Smooth muscle cell (in vitro differentiated cells): Measurements from ENCODE around the gene ASB3. TPM values are rescaled to one million over a fixed set of nuclear protein-coding genes. Genes with fewer than 3 reads are reported as not detected.

Source experiments
- DNase-seq: peaks from one replicate; lab custom pipeline; 2025; ENCODE audit not compliant: unreplicated experiment; lab: John Stamatoyannopoulos, UW
- H2AFZ ChIP-seq: fragments of 200-600 bp; sonication (generic); 2 replicates; pipeline ENCODE4 v1.6.0; 2016; ENCODE audit warnings: antibody characterized with exemption, low read depth, mild to moderate bottlenecking
- H3F3A ChIP-seq: fragments of 200-600 bp; sonication (generic); 2 replicates; pipeline ENCODE4 v1.6.0; 2017; ENCODE audit warnings: antibody characterized with exemption, low read depth
- H3K27ac ChIP-seq: fragments of 200-600 bp; sonication (generic); 2 replicates; pipeline ENCODE4 v1.5.1; 2016; ENCODE audit warnings: low read depth, mild to moderate bottlenecking
- H3K27me3 ChIP-seq: fragments of 200-600 bp; sonication (generic); 2 replicates; pipeline ENCODE4 v1.6.1; 2016; ENCODE audit warnings: low read depth, mild to moderate bottlenecking
- H3K36me3 ChIP-seq: fragments of 200-600 bp; sonication (generic); 2 replicates; pipeline ENCODE4 v1.5.1; 2016; ENCODE audit warnings: low read depth
- H3K4me1 ChIP-seq: fragments of 200-600 bp; sonication (generic); 2 replicates; pipeline ENCODE4 v1.5.1; 2016; ENCODE audit warnings: low read depth
- H3K4me2 ChIP-seq: fragments of 200-600 bp; sonication (generic); 2 replicates; pipeline ENCODE4 v1.6.0; 2016; ENCODE audit warnings: mild to moderate bottlenecking
- H3K4me3 ChIP-seq: fragments of 200-600 bp; sonication (generic); 2 replicates; pipeline ENCODE4 v1.5.1; 2016; ENCODE audit warnings: mild to moderate bottlenecking
- H3K79me2 ChIP-seq: fragments of 200-600 bp; sonication (generic); 2 replicates; pipeline ENCODE4 v1.6.0; 2016; ENCODE audit warnings: low read depth, mild to moderate bottlenecking
- H3K9ac ChIP-seq: fragments of 200-600 bp; sonication (generic); 2 replicates; pipeline ENCODE4 v1.6.0; 2016; ENCODE audit warnings: low read depth
- H3K9me3 ChIP-seq: fragments of 200-600 bp; sonication (generic); replicated peaks from 2 replicates; pipeline ENCODE4 v1.5.1; 2016; ENCODE audit warnings: low read depth
- H4K20me1 ChIP-seq: fragments of 200-600 bp; sonication (generic); 2 replicates; pipeline ENCODE4 v1.6.0; 2016; ENCODE audit warnings: low read depth
- WGBS: methylation state at CpG from one replicate; pipeline ENCODE4 v1.1.7; 2016; ENCODE audit warnings: low lambda C conversion rate; 5-methylcytosine and 5-hydroxymethylcytosine counted together
- polyA plus RNA-seq: library from polyadenylated mRNA; unstranded; fragments of >200 nt; fragmentation: Nextera tagmentation; extraction: Ambion mirVana; gene quantifications from 2 replicates; pipeline ENCODE4 v1.2.1, GENCODE V29; 2016
- total RNA-seq: library from RNA; depleted of rRNA; stranded (reverse); fragments of >200 nt; gene quantifications from 2 replicates; pipeline ENCODE4 v1.2.3, GENCODE V29; 2014
- TF ChIP-seq, protein P1 (sequence below): fragments of 200-600 bp; sonication (generic); IDR thresholded peaks from 2 replicates; pipeline ENCODE4 v1.5.1; 2017; ENCODE audit warnings: borderline replicate concordance, mild to moderate bottlenecking, antibody characterized with exemption; ENCODE audit not compliant: insufficient read depth, poor library complexity, severe bottlenecking

ASB3 gene
- total and polyA plus RNA-seq, 2 experiments from 2014 or later = 19.0 to 24.9 TPM

DNA sequence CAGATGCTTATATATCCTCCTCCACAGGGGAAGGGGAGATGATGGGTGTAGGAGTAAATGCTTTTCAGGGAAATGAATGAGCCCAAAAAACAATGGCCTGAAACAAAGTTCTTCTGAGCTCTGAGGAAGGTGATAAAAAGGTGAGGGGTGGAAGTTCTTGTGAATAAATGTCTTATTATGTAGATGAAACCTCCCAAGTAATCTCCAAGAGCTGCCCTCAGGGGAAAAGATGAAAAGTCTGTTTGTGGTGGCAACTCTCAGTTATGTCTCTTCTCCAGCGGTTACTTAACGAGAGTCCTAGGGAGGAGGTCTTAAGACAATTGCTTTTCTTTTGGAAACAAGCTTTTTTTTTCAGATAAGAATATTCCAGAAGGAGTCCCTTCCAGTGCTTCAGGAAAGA is 134.6 kb downstream of the ASB3 start:
- TF ChIP-seq, protein P1, sequence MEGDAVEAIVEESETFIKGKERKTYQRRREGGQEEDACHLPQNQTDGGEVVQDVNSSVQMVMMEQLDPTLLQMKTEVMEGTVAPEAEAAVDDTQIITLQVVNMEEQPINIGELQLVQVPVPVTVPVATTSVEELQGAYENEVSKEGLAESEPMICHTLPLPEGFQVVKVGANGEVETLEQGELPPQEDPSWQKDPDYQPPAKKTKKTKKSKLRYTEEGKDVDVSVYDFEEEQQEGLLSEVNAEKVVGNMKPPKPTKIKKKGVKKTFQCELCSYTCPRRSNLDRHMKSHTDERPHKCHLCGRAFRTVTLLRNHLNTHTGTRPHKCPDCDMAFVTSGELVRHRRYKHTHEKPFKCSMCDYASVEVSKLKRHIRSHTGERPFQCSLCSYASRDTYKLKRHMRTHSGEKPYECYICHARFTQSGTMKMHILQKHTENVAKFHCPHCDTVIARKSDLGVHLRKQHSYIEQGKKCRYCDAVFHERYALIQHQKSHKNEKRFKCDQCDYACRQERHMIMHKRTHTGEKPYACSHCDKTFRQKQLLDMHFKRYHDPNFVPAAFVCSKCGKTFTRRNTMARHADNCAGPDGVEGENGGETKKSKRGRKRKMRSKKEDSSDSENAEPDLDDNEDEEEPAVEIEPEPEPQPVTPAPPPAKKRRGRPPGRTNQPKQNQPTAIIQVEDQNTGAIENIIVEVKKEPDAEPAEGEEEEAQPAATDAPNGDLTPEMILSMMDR = no peak
- WGBS = 76% methylated on average over 2 of the region's 2 CpGs
- Histone ChIP-seq H3K4me2 (no peak overlapping the region), H3K4me3 (no peak overlapping the region), H3F3A (no peaks in the 10 kb centered on the region), H3K27me3 (no peaks in the 10 kb centered on the region), H3K9me3 (no peaks in the 10 kb centered on the region), H3K9ac (no peak overlapping the region), H3K79me2 (no peaks in the 10 kb centered on the region), H3K4me1 (no peaks in the 10 kb centered on the region), H3K27ac (no peak overlapping the region), H3K36me3 (no peaks in the 10 kb centered on the region), H2AFZ (no peak overlapping the region), H4K20me1 (no peaks in the 10 kb centered on the region)
- DNase-seq = no peak

DNA sequence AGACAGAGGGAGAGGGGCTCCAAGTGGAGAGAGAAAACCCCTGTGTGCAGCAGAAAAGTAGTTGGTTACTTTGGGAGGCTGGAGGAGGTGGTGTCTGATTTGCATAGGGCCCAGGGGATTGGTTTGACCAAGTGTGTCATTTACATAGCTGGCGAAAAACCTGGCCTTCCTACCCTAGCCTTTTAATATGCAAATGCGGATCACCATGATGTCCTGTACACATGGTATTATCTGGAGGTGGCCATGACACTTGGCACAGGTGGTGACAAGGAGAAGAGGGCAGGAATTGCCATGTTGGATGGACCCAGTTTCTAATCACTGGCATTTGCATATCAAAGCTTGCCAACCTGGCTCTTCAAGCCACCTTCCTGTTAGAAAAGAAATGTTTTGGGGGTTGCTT is 140.0 kb downstream of the ASB3 start:
- Histone ChIP-seq H3F3A (no peaks in the 10 kb centered on the region), H3K4me2 (no peak overlapping the region), H3K4me3 (no peak overlapping the region), H3K27ac (no peak overlapping the region), H3K27me3 (no peaks in the 10 kb centered on the region), H3K36me3 (no peaks in the 10 kb centered on the region), H2AFZ (no peak overlapping the region), H3K9ac (no peak overlapping the region), H3K9me3 (no peaks in the 10 kb centered on the region), H3K4me1 (peaks cover 1% of the 10 kb centered on the region), H4K20me1 (no peaks in the 10 kb centered on the region), H3K79me2 (no peaks in the 10 kb centered on the region)
- DNase-seq = no peak
- WGBS = 98% methylated on average over 2 of the region's 2 CpGs
- TF ChIP-seq, protein P1 = no peak

DNA sequence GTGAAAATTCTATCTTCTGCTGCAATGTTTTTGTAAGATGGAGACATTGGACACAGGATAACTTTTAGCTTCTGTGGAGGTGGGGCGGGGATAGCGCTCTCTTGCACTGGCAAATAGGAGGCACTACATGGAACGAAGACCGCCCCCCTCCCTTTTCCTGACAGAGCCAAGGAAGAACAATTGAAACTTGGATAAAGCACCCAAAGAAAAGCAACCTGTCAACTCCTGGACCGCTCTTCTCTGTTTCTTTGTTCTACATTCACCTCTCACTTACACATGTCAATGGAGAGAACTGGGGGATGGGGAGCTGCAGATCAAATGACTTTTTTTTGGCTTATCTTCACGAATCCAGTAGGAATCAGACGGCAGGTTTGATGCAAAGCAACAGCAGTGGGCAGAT is 145.5 kb downstream of the ASB3 start:
- Histone ChIP-seq H3K27me3 (no peaks in the 10 kb centered on the region), H3K27ac (no peak overlapping the region), H2AFZ (no peak overlapping the region), H3K79me2 (no peaks in the 10 kb centered on the region), H3K4me1 (peaks cover 8% of the 10 kb centered on the region), H3K9ac (no peak overlapping the region), H4K20me1 (no peaks in the 10 kb centered on the region), H3K4me3 (no peak overlapping the region), H3F3A (no peaks in the 10 kb centered on the region), H3K9me3 (no peaks in the 10 kb centered on the region), H3K36me3 (no peaks in the 10 kb centered on the region), H3K4me2 (no peak overlapping the region)
- DNase-seq = no peak
- TF ChIP-seq, protein P1 = no peak
- 81% methylated on average over 7 of the region's 7 CpGs for WGBS

DNA sequence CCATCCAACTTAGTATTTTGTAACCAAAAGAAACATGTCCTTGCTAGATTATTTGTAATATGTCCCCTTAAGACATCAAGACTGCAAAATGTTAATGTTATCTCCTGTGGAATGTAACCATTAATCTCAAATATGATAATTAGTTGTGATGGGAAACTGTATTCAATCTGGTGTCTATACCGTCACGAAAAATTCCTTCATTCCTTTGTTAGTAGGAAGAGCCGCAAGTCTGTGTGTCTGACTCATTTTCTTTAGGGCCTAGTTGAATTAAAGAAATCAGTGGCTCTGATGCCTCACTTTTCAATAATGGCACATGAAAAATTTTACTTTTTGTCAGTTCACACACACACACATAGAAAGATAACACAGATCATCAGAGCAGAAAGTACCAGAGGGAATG is 146.3 kb downstream of the ASB3 start:
- no peaks in the 10 kb centered on the region for H3F3A ChIP-seq
- no peaks in the 10 kb centered on the region for H3K27me3 ChIP-seq
- no peaks in the 10 kb centered on the region for H4K20me1 ChIP-seq
- H3K4me1 ChIP-seq = peaks cover 8% of the 10 kb centered on the region
- DNase-seq = no peak
- no peak overlapping the region for H3K9ac ChIP-seq
- no peak overlapping the region for H3K27ac ChIP-seq
- H3K79me2 ChIP-seq = no peaks in the 10 kb centered on the region
- H3K36me3 ChIP-seq = no peaks in the 10 kb centered on the region
- no peaks in the 10 kb centered on the region for H3K9me3 ChIP-seq
- H2AFZ ChIP-seq = no peak overlapping the region
- no peak overlapping the region for H3K4me2 ChIP-seq
- WGBS = 76% methylated on average over 3 of the region's 3 CpGs
- TF ChIP-seq, protein P1 = no peak
- H3K4me3 ChIP-seq = no peak overlapping the region
